Kidney capillary endothelial cell (primary cell): ENCODE results near the gene SPAG5.

ENCODE experiments used
- DNase-seq: peaks from one replicate; pipeline ENCODE4 v3.0.0-alpha.2; 2018; ENCODE audit warnings: low spot score

The SPAG5 gene

DNA sequence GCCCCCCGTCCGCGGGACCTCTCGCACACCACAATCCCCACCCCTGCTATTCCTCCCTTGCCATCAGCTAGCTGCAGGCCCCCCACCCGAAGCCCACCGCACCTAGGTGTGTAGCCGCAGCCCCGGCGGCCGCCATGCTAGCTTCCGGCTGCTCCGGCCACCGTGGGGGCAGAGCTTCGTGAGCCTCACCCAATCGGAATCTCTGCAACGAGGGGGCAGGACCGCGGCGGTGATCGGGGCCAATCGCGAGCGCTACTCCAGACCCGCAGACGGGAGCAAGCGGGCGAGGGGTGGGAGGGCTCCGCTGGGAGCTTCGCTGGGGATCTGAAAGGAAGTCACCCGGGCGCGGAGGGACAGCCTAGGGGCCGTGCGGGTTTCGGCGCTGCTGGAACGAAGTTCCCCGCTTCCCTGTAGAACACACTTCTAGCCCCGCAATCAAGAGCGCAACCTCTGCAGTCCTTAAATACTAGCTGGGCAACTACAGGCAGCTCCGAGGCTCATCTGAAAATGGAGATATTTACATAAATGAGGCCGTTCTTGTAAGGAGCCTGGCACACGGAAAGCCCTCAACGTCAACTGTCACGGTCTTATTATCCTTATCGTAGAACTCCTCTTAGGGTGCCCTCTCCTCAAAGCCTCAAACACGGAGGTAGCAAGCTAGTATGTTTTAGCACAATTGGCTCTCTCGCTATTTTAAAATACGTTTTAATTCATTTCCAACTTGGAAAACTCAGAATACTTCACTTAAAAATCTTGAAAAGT lies 27.3 kb downstream of the SPAG5 start, which contains the start of gene PIGS:
Gene PIGS, minus strand, starts transcription at position 164 of the 762 bp plus-strand sequence. Its CDS starts 28 bp downstream, at position 136.
- peak; percentile 75 for DNase-seq

DNA sequence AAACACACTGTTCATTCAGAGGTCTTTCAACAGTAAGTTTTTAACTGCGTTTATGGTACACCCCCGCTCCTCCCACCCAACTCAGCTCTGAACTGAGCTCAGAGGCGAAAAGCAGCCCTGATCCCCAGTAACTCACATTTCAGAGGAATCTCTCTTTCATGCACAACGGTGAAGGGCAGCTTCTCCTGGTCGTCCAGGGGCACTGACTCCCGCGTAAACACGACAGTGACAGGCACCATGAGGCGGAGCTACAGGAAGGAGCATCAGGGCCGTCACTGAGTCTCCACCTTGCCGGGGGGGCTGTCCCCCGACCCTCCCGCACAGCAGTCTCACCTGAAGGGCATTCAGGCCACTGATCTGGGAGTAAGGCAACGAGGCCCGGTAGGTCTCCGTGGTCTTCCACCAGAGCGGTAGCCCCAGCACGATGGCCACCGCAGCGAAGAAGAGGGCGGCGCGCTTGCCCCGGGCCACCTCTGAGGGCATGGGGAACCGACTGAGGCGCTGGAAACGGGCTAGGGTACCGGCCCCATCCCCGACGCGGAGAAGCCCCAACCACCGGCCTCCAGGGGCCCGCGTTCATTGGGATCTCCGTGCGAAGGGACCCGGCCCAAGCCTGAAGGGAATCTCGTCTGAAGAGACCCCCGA lies 28.0 kb downstream of the SPAG5 start:
- no peak for DNase-seq

DNA sequence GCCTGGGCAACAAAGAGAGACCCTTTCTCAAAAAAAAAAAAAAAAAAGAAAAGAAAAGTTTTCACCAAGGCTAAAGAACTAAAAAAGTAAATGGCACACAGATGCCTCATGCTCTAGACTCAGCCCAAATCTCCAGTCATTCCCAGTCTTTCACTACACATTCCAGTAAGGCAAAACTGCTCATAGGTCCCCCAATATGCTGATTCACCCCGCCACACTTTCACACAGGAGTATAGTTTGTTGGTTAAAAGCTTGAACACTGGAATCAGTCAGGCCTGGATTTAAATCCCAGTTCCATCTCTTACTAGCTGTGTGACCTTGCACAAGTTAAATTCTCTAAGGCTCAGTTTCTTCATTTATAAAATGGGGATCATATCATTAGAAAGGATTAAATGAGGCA lies 29.4 kb downstream of the SPAG5 start:
- no peak for DNase-seq

DNA sequence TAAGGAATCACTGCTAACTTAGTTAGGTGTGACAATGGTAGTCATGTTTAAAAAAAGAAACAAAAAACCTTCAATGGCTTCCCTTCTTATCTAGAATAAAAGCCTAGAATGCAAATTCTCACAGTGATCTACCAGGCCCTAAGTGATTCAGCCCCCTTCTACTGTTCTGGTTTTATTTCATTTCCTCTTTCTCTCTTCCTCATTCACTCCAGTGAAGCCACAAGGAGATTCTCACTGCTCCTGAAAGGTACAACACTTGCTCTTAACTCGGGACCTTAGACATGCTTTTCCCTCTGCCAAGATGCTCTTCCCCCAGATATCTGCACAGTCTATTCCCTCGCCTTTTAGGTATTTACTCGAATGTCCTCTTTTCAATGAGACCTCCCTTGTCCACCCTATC lies 31.2 kb downstream of the SPAG5 start:
- DNase-seq = no peak

DNA sequence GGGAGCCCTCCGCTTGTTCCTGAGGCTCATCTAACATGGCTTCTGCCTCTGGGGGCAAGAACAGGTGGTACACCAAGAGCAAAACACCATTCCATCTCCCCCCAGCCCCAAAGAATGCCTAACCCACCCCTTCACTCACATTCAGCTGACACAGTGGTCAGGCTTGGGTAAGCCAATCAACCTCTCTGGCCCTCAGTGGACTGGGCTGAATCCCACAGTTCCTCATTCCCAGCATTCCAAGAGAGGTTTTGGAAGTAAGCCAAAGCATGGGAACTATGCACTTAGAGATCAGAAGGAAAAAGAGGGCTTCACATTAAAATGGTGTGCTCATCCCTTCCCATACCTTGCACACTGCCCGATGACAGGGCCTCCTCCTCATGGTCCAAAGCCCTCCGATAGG lies 35.4 kb downstream of the SPAG5 start:
- DNase-seq = no peak

DNA sequence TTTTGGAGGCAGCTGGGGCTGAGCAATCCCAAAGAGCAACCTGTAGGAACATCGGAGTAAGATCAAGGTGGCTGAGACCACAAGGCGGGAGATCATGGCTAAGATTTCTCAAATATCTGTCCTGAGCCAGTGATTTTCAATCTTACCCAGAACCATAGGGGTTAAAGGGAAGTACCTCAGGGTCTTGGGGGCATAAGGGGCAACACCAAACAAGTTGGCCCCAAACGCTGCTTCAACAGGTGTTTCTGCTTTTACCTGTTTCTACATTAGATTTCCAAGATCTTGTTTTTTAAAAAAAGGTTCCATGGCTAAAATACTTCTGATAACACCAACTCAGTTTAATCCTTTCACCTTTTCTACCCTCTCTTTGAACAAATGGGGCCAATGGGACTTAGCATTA lies 43.8 kb downstream of the SPAG5 start:
- DNase-seq = no peak

DNA sequence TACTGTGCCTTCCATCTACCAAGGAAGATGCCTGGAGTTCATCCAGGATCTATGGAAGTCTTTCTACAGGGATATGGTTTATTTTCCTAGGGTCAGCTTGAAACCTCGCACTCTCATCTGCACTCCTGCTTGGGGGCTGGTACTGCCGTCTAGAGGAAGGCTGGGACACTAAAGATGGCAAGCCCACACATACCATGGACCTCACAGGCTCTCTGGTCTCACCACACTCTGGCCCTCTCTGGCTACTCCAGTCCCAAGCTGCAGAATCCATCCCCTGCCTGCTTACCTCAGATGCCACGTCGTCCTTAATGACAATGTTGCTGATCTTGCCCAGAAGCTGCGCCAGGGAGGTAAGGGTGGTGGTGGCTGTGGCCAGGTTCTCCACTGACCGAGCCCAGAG lies 44.3 kb downstream of the SPAG5 start:
- no peak for DNase-seq

DNA sequence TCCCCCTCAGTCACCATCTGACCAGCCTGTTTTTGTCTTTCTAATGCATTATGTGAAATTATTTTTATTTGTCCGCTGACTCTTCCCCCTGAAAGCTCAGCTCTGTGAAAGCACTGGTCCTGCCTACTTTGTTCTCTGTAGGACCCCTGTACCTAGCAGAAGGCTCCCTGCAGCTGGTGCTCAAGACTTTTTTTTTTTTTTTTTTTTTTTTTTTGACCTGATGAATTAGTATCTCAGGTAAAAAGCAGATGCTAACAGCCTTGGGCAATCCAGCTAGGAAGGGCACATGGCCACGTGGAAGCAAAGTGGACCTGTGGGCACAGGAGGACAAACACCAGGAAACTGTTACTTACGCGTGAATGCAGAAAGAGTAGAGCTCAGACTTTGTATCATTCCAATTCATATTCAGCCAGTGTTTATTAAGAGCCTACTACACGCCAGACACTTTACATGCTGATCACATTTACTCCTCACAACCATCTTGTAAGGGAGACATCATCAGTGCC lies 45.8 kb downstream of the SPAG5 start:
- no peak for DNase-seq

DNA sequence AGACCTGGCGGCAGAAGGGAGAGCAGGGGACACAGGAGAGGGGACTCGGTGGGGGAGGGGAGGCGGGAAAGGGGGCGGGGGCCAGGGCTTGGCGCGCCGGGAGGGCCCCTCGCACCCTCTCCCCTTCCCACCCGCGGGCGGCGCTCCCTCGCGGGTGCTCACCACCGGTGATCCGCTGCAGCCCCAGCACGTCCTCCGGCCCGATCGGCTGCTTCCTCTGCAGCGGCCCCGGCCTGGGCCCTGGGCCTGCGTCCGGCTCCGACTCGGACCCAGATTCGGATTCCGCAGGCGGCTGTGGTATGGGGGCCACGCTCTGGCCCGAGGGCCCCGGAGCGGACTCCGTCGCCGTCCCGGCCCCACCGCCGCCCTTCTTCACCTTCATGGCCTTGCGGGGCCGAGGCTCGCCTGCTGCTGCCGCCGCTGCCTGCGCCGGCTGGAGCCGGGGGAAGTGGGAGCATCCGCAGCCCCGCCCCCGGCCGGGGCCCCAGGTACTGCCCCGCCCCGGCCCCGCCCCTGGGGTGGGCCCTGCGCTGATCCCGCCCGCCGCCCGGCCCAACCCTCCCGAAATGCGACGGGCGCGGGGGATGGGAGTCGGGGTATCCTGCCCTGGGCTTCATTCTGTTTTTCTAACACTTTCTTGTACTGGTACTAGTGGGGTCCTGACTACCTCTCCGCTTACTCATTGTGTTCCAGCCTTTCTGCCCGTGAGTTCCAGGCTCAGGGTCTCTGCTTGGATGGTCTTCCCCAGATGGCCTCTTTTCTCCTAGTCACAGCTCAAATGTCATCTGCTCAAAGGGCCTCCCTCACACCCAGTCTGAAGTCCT lies 46.4 kb downstream of the SPAG5 start, which contains the start of gene UNC119:
Gene UNC119, minus strand, starts transcription at position 449 of the 824 bp plus-strand sequence. Its CDS starts 67 bp downstream, at position 382.
- peak; percentile 53 for DNase-seq

DNA sequence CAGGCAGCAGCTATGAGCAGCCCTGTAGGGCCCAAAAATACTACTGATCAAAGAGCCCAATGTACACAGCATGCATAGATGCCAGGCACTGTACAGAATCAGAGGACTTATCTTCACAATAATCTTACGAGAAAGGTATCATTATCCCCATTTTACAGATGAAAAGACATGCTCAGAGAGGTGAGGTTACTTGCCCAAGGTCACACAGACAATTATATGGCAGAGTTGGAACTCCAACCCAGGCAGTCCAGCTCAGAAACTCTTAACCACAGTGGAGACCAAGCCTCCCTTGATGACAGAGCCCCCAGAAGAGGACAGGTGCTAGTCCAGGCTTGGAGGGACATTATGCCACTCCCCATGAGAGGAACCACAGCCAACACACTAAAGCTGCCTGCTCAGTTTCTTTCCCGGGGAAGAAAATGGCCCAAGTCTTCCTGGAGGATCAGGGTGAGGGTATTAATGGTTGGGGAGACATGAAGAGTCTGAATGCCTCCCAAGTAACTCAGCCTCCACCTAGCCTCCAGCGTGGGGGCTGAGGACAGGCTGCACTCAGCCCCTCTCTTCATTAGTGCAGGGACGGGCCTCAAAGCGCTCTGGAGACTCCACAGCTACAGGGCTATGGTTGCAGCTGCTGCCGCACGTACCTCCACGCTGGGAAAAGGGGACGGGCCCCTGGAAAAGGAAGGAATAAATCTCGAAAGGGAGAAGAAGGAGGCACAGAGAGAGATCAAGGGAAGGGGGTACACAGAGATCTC lies 47.2 kb downstream of the SPAG5 start:
- no peak for DNase-seq

DNA sequence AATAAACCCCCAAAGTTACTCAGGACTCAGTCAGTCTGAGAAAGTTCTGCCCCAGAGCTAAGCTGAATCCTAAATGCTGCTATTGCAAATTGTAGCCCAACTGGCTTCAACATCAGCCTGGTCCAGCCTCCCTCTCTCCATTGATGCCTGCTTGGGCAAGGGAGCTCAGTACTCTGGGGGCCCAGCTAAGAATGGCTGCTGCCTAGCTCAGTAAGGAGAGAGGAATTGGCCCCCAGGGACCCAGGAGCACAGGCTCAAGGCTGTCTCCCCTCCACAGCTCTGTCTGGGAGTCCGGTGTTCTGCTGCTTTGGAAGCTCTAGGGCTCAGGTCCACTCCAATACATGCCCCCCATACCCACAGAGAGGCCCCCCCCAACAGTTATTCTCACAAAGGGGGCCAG lies 48.0 kb downstream of the SPAG5 start:
- no peak for DNase-seq

DNA sequence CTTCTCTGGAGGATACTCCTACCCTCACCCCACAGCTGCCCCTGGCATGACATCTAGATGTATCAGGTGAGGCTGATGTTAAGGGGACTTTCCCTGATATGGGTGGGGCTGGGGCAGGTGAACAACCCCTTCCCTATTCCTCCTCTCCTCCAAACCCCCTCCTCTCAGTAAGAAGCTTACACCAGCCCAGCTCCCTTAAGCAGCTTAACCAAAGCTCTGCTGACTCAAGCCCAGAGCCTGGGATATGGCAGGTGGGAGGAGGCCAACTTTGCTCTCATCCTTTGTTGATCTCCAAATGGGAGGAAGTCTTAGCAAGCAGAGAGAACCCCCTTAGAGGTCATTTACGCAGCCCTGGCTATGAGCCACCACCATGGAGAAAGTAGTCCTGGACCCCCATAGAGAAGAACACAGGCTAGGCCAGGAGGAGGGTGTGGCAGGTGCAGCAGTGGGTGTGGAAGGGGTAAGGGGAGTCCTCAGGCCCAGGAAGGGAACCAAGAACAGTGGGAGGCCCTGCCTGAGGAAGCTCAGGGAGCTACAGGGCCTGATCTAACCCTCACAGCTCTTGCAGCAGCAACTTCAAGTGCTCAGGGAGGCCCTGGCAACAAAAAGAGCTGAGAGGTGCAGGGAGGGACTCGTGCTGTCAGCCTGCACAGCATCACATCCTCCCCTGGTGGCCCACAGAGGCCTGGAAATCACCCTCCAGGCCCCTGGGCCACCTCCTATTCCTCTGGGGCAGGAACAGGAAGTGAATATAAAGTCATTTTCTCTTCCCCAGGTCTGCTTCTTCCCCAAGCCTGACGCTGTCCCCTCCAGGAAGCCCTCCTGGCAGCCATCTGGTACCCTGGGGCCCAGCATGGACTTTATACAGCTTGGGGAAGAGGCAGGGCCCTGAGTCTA lies 49.3 kb downstream of the SPAG5 start:
- no peak for DNase-seq

DNA sequence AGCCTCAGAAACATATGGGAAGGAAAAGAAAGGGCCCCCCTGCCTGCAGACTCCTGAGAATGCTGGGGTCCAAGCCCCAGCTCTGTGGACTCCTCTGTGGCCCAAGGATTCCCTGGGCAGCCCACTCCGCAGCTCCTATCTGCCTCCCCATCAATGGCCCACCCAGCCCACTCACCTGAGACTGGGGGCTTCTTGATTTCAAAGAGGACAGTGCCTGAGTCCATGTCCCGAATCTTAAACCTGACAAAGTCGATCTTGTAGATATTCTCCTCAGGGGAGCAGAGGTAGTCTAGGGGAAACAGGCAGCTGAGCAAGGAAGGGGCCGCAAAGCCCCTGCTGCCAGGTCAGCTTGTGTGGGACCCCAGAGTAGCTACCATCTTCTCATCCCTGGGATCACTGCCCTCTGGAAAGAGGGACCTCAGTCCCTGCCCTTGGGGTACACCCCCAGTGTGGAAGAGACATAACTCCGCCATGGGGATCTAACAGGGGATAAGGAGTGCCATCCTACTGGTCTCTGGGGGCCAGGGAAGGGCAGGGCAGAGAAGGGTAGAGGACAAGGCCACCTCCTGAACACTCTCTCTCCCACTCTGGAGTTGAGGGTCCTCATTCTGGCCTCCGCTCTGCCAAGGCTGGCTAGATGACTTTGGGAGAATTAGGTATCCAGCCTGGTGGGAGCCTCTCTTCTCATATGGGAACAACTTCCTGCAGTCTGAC lies 50.3 kb downstream of the SPAG5 start:
- no peak for DNase-seq

DNA sequence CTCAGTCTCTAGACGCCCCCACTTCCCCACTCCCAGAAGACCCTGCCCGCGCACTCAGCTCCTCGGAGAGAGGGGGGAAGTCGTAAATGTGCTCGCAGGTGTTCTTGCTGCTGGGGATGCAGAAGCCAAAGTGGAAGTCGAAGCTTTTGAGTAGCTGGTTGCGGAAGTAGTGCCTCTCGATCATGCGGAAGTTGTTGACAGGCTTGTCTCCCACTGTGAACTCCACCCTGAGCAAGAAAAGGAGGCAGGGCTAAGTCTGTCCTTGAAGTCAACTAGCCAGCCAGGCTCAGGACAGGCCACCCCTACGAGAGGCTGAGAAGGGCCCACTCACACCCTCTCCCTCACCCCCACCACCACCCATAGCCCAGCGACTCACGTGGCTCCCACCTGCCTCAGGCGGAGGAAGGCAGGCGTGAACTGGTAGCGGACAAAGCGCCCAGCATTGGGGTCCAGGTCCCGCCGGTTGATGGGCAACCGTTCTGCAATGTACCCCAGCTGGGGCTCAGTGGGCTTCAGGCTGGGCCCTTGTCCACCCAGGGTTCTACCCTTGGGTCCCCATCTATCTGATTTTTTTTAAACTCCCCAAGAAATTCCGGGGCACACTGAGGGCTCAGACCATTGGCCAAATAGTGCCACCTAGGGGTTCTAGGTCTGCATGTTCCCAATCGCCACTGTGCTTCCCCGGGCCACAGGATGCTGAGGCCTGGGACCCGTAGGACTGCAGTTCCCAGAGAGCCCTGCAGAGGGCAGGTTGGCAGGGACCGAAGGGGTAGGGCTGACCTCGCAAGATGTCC lies 51.0 kb downstream of the SPAG5 start:
- peak; percentile 67 for DNase-seq

DNA sequence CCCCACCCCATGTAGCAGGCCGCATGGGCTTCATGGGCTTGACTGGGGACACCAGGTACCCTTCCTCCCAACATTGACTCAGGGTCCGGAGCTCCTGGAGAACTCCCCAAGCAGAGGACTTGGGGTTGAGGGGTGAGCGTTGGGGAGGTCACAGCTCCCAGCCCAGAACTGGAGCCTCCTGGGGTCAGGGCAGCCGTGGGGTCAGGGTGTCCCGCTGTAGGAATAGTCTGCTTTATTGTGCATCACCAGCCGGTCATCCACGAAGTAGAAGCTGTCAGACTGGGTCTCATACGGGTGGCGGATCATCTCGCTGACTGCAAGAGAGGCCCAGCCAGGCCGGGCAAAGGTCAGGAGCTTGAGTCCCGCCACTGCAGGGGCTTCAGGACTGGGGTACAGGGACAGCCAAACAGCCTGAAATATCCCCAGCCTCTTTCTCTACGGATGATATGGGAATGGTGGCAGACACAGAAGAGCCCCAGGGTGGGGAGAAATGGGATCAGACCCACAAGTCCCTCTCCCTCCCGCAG lies 51.7 kb downstream of the SPAG5 start:
- DNase-seq = no peak

DNA sequence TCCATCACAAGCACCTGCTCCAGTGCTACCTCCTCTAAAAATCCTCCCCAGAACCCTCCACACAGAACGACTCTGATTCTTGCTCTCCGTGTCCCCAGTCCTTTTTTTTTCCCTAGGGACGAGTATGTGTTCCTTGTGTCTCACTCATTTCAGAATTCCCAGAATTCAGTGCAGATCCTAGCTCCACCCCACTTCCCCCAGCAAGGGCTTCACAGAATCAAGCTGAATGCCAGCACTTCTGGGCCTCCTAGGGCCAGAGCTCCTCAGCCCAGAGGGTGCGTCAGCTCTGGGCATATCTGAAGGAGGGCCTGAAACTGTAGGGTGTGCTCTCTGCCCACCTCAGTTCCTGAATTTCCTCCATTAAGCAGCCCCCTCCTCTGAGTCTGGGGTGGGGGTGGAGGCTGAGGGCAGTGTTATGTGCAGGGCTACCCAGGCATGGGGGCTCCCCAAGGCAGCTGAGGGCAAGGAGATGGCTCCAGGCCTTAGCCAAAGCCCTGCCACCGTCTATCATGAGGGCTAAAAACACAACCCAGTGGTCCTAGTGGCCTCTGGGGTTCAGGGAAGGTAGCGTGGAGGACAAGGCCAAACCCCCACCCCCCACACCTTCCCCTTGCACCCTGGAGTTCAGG lies 52.9 kb downstream of the SPAG5 start:
- DNase-seq = no peak

DNA sequence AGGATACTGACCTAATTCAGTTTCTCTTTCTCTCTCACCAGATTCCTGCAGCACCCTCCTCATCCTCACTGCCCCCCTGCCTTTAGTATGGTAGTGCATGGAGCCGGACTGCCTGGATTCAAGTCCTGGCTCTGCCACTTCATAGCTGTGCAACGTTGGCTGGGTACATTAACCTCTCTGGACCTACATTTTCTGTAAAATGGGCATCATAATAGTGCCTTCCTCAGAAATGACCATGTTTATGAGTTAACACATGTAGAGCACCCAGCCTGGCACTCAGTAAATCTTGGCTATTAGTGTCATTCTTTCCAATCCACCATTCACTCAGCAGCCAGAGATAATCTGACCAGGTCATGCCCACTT lies 53.7 kb downstream of the SPAG5 start:
- no peak for DNase-seq

DNA sequence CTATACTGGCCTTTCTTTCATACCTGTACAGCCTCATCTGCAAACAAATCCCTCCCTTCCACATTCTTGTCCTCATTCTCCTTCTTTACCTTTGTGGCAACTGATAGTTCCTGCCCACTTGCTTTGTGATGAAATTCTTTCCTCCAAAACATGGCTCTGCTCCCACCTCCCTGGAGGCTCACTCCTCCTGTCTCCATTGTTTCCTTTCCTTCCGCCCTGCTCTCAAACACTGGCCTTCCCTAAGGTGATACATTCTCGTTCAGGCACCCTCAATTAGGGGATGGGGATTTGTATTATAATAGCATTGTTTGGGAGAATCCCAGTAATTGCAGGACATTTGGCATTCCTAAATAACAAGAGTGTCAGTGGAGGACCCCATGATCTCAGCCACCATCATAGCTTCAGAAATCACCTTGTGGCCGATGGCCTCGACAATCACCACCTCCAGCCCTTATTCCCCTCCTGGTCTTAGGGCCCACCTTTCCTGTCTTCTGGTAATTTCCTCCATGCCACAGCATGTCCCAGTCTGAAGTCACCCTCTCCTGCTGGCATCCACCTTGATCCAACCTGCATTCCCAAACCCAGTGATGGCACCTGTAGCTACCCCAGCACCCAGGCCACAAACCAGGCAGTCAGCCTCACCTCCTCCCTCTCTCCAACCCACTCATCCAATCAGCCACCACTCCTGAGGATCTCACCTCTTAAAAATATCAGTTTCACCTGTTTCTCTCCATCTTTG lies 54.3 kb downstream of the SPAG5 start:
- DNase-seq = no peak
